Activated CD4-positive, alpha-beta T cell treated with anti-CD3 and anti-CD28 coated beads, Interleukin-2, amount 10 ng/mL, durations not matched to agents 7 days and 5 days (primary cell): ENCODE results near the gene ADAMTS9. TPM values are rescaled to one million over a fixed set of nuclear protein-coding genes. Genes with fewer than 3 reads are reported as not detected.

Source experiments
- CTCF ChIA-PET: fragments of 350-600 bp; sonication (Branson Sonifier 250); formaldehyde crosslinking; loops from one replicate; lab custom pipeline; 2021; ENCODE audit warnings: antibody characterized with exemption; lab: Charles Lee
- POLR2A ChIA-PET: fragments of 350-600 bp; sonication (Branson Sonifier 250); formaldehyde crosslinking; loops from one replicate; lab custom pipeline; 2021; ENCODE audit warnings: antibody characterized with exemption; lab: Charles Lee
- DNase-seq: peaks from one replicate; pipeline ENCODE4 v3.0.0-alpha.2; 2020
- H3K27ac Mint-ChIP-seq: one replicate; pipeline ENCODE4 v1.8.0; 2021; ENCODE audit warnings: mild to moderate bottlenecking, moderate library complexity, mixed read lengths
- H3K27me3 Mint-ChIP-seq: one replicate; pipeline ENCODE4 v1.8.0; 2021; ENCODE audit warnings: mixed read lengths
- H3K36me3 Mint-ChIP-seq: one replicate; pipeline ENCODE4 v1.8.0; 2021; ENCODE audit warnings: low read depth, mixed read lengths
- H3K4me1 Mint-ChIP-seq: one replicate; pipeline ENCODE4 v1.8.0; 2021; ENCODE audit warnings: mixed read lengths
- H3K4me3 Mint-ChIP-seq: one replicate; pipeline ENCODE4 v1.8.0; 2021; ENCODE audit warnings: mild to moderate bottlenecking, moderate library complexity, mixed read lengths
- H3K9me3 Mint-ChIP-seq: one replicate; pipeline ENCODE4 v1.8.0; 2021; ENCODE audit warnings: mixed read lengths
- total RNA-seq, 2 experiments: library from RNA; stranded (reverse); gene quantifications; one replicate each; pipeline ENCODE4 v1.2.3, GENCODE V29; 2021

ADAMTS9 gene
- total RNA-seq, 2 experiments from 2014 or later: not detected

DNA sequence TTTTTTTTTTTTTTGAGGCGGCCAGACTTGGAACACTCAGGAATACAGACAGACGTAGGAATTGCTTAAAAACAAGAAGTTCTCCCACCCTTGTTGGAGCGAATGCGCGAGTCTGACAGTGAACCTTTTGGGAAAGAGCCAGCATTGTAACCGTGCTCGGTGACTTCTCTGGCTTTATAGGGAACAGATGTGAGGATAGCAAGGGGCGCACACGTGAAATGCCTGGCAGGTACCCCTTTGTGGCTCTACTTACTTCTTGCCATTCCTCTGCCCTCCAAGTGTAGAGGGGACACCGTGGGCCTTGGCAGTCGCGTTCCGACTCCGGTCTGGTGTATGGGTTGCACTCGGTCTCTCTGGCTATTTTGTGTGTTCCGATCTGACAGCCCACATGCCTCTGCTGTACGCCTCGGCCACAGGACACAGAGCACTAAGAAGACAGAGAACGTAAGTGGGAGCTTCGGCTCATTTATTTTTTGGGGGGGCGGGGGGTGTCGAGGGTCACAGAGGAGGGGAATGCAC is 126.4 kb downstream of the ADAMTS9 start:
- Mint-ChIP-seq H3K9me3 (no peaks in the 10 kb centered on the region), H3K27me3 (no peaks in the 10 kb centered on the region), H3K4me1 (no peaks in the 10 kb centered on the region), H3K36me3 (no peaks in the 10 kb centered on the region), H3K4me3 (no peak overlapping the region), H3K27ac (no peak overlapping the region)
- POLR2A ChIA-PET: no interaction called here
- CTCF ChIA-PET: no interaction called here
- no peak for DNase-seq

- Mint-ChIP-seq H3K36me3 (no peaks in the 10 kb centered on the region), H3K4me3 (no peak overlapping the region), H3K4me1 (no peaks in the 10 kb centered on the region), H3K27ac (no peak overlapping the region), H3K9me3 (no peaks in the 10 kb centered on the region), H3K27me3 (no peaks in the 10 kb centered on the region)
- POLR2A ChIA-PET: no interaction called here
- CTCF ChIA-PET: no interaction called here
- no peak for DNase-seq
Observed at GRCh38 chr3:64560791-64561190, 127.0 kb downstream of the ADAMTS9 start.

DNA sequence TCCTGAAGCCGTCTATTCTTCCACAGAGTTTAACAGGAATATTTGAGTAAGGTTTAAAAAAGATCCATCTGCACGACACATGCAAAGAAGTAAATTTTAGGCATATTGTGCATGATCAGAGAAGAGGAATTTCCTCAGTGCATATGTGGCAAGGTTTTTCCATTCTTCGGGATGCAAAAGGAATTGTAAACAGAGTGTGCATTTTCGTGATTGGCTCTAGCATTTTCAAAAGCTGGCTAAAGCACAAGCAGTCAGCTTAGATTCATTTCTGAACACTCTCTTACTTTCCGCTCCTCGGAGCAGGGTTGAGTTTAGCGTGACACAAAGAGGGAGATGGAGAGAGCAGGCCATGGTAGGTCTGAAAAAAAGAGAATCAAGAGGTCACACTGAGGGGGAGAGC is 128.2 kb downstream of the ADAMTS9 start:
- Mint-ChIP-seq H3K9me3 (no peaks in the 10 kb centered on the region), H3K4me3 (no peak overlapping the region), H3K27me3 (no peaks in the 10 kb centered on the region), H3K4me1 (no peaks in the 10 kb centered on the region), H3K27ac (no peak overlapping the region), H3K36me3 (no peaks in the 10 kb centered on the region)
- no peak for DNase-seq
- CTCF ChIA-PET: no interaction called here
- POLR2A ChIA-PET: no interaction called here

GRCh38 chr3:64556046-64556445 is 131.8 kb downstream of the ADAMTS9 start:
- H3K27ac Mint-ChIP-seq: no peak overlapping the region
- ChIA-PET POLR2A (no interaction called here), CTCF (no interaction called here)
- no peaks in the 10 kb centered on the region for H3K9me3 Mint-ChIP-seq
- DNase-seq: no peak
- H3K4me1 Mint-ChIP-seq: no peaks in the 10 kb centered on the region
- no peaks in the 10 kb centered on the region for H3K27me3 Mint-ChIP-seq
- no peak overlapping the region for H3K4me3 Mint-ChIP-seq
- H3K36me3 Mint-ChIP-seq: no peaks in the 10 kb centered on the region

DNA sequence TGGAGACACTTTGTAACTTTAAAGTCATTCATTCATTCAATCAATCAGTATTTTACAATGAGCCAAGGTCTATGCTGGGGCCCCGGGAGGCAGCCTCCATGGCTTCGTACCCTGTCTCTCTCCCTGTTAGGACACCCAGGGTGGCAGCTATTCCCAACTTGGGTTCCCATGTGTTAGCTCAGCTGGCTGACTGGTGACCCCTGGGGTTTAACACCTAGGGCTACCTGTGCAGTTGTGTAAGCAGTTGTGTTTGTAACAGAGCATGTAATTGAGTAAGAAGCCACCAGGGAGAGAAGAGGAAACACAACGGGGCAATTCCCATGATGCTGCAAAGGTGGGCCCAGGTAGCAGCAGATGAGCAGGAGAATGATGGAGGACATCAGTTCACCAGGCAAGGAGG is 132.4 kb downstream of the ADAMTS9 start:
- CTCF ChIA-PET: no interaction called here
- POLR2A ChIA-PET: no interaction called here
- H3K27ac Mint-ChIP-seq: no peak overlapping the region
- no peaks in the 10 kb centered on the region for H3K27me3 Mint-ChIP-seq
- DNase-seq: no peak
- H3K9me3 Mint-ChIP-seq: no peaks in the 10 kb centered on the region
- no peaks in the 10 kb centered on the region for H3K36me3 Mint-ChIP-seq
- no peaks in the 10 kb centered on the region for H3K4me1 Mint-ChIP-seq
- no peak overlapping the region for H3K4me3 Mint-ChIP-seq

DNA sequence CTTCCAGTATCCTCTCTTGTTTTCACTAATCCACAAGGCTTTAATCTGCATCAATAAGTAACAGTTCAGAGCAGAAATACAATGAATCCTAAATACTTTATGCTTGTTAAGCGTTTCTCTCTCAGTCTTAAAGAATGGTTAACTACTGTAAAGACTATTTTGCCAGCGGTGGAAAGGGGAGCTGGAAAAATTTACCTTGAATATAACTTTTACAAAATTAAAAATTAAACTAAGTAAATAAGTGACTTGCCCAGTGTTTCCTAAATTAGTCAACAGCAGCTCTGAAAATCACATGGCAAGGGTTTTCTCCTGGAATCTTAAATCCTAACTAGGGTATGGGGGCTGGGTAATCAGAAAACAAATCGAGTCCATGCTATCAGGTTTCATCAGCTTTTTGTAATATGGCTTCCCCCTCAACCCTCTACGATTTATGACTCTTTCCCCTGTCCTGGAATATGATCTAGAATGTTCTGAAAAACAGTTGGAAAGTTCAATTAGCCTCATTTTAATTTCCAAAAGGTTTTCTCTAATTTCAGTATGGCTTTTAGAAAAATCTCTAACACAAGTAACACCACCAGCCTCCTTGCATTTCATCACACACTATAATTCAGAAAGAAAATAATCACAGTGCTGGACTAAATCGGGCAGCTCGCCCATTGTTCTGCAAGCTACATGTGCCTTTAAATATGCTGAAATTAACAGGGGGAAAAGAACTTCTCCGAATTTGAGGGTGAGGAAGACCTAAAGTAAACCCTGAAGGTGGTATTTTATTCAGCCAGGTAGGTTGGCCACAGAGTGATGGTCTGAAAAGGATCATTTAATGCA is 133.5 kb downstream of the ADAMTS9 start:
- Mint-ChIP-seq H3K9me3 (no peaks in the 10 kb centered on the region), H3K27ac (no peak overlapping the region), H3K27me3 (no peaks in the 10 kb centered on the region), H3K36me3 (no peaks in the 10 kb centered on the region), H3K4me1 (no peaks in the 10 kb centered on the region), H3K4me3 (no peak overlapping the region)
- no peak for DNase-seq
- ChIA-PET POLR2A (no interaction called here), CTCF (no interaction called here)

DNA sequence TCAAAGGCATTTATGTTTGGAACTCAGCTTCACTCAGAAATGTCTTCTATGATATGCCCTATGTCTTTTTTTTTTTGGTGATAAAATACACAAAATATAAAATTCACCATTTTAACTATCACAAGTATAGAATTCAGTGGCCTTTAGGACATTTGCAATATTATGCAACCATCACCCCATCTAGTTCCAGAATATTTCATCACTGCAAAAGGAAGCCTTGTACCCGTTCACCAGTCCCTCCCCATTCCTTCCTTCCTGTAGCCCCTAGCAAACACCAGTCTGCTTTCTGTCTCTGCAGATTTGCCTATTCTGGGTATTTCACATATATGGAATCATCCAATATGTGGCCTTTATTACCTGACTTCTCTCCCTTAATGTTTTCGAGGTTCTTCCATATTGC is 134.8 kb downstream of the ADAMTS9 start:
- POLR2A ChIA-PET: no interaction called here
- Mint-ChIP-seq H3K27me3 (no peaks in the 10 kb centered on the region), H3K4me1 (no peaks in the 10 kb centered on the region), H3K4me3 (no peak overlapping the region), H3K36me3 (no peaks in the 10 kb centered on the region), H3K9me3 (no peaks in the 10 kb centered on the region), H3K27ac (no peak overlapping the region)
- CTCF ChIA-PET: interaction anchor here (0.6 kb wide), 1 partner anchor 476 kb away, joined by 3 read pairs; no protein-coding TSS in a partner anchor
- DNase-seq: no peak

DNA sequence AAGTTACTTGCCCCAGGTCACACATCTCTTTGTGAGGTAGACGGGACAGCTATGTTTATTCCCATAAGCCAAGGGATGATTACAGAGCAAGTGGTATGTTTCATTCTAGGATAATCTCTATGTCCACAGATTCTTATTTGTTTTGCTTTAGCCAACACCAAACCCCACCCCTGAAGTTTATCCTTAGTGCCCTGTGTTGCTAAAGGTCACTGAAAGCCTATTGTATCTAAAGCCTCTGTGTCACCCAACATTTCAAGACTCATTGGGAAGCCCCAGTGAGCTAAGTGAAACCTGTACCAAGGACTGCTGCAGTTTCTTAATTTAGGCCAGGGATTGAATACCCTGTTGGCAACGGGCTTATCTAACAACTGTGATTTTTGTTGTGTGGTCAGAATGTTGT is 135.6 kb downstream of the ADAMTS9 start:
- H3K9me3 Mint-ChIP-seq: no peaks in the 10 kb centered on the region
- POLR2A ChIA-PET: no interaction called here
- H3K4me3 Mint-ChIP-seq: no peak overlapping the region
- no peaks in the 10 kb centered on the region for H3K27me3 Mint-ChIP-seq
- CTCF ChIA-PET: interaction anchor here (0.6 kb wide), 1 partner anchor 476 kb away, joined by 3 read pairs; no protein-coding TSS in a partner anchor
- no peaks in the 10 kb centered on the region for H3K4me1 Mint-ChIP-seq
- H3K27ac Mint-ChIP-seq: no peak overlapping the region
- no peaks in the 10 kb centered on the region for H3K36me3 Mint-ChIP-seq
- no peak for DNase-seq

- Mint-ChIP-seq H3K4me3 (no peak overlapping the region), H3K36me3 (no peaks in the 10 kb centered on the region), H3K9me3 (no peaks in the 10 kb centered on the region), H3K27ac (no peak overlapping the region), H3K4me1 (no peaks in the 10 kb centered on the region), H3K27me3 (no peaks in the 10 kb centered on the region)
- DNase-seq: no peak
- CTCF ChIA-PET: no interaction called here
- POLR2A ChIA-PET: no interaction called here
Observed at GRCh38 chr3:64551697-64552096, 136.1 kb downstream of the ADAMTS9 start.

DNA sequence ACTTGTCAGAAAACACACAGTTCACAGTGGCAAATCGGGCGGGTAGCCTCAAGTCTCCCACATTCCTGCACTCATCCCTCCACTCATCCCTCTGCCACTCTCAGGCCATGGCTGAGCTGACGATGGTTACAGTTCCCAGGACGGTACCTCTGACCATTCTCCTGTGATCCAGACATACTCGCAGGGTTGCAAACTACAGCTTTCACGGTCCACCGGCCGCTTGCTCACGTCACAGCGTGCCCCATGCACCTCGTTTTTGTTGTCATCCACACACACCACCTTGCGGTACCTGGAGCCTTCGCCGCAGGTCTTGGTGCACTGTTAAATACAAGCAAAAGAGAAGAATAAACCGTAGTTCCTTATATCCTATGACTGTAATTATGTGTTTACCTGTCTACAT is 137.1 kb downstream of the ADAMTS9 start:
- no peaks in the 10 kb centered on the region for H3K27me3 Mint-ChIP-seq
- DNase-seq: no peak
- ChIA-PET CTCF (no interaction called here), POLR2A (no interaction called here)
- H3K4me3 Mint-ChIP-seq: no peak overlapping the region
- H3K9me3 Mint-ChIP-seq: no peaks in the 10 kb centered on the region
- H3K4me1 Mint-ChIP-seq: no peaks in the 10 kb centered on the region
- no peaks in the 10 kb centered on the region for H3K36me3 Mint-ChIP-seq
- no peak overlapping the region for H3K27ac Mint-ChIP-seq

- H3K27me3 Mint-ChIP-seq: no peaks in the 10 kb centered on the region
Observed at GRCh38 chr3:64549869-64550268, 137.9 kb downstream of the ADAMTS9 start.

GRCh38 chr3:64548200-64548889 is 139.5 kb downstream of the ADAMTS9 start:
- no peaks in the 10 kb centered on the region for H3K4me1 Mint-ChIP-seq
- H3K36me3 Mint-ChIP-seq: no peaks in the 10 kb centered on the region
- H3K27me3 Mint-ChIP-seq: no peaks in the 10 kb centered on the region
- ChIA-PET CTCF (no interaction called here), POLR2A (no interaction called here)
- no peak for DNase-seq
- H3K27ac Mint-ChIP-seq: no peak overlapping the region
- H3K4me3 Mint-ChIP-seq: no peak overlapping the region
- no peaks in the 10 kb centered on the region for H3K9me3 Mint-ChIP-seq

More at GRCh38 chr3:64549869-64550268, 137.9 kb downstream of the ADAMTS9 start:
- Mint-ChIP-seq H3K9me3 (no peaks in the 10 kb centered on the region), H3K36me3 (no peaks in the 10 kb centered on the region), H3K27ac (no peak overlapping the region), H3K4me1 (no peaks in the 10 kb centered on the region), H3K4me3 (no peak overlapping the region)
- POLR2A ChIA-PET: no interaction called here
- CTCF ChIA-PET: no interaction called here
- DNase-seq: no peak

GRCh38 chr3:64546856-64547255 is 140.9 kb downstream of the ADAMTS9 start:
- ChIA-PET CTCF (no interaction called here), POLR2A (no interaction called here)
- H3K4me3 Mint-ChIP-seq: no peak overlapping the region
- H3K36me3 Mint-ChIP-seq: no peaks in the 10 kb centered on the region
- no peaks in the 10 kb centered on the region for H3K4me1 Mint-ChIP-seq
- no peaks in the 10 kb centered on the region for H3K9me3 Mint-ChIP-seq
- no peaks in the 10 kb centered on the region for H3K27me3 Mint-ChIP-seq
- H3K27ac Mint-ChIP-seq: no peak overlapping the region
- DNase-seq: no peak
